Hindlimb muscle (tissue), 1 donor: ENCODE data around the gene ORM1. TPM values are rescaled to one million over a fixed set of nuclear protein-coding genes. Genes with fewer than 3 reads are reported as not detected.
A peak's percentile ranks its signal among the peaks of the same experiment; 100 is the strongest.

Experiments used
- DNase-seq: peaks from one replicate; pipeline ENCODE4 v3.0.0-alpha.2; 2013
- polyA plus RNA-seq: library from polyadenylated mRNA; unstranded; fragments of 120-200 nt; gene quantifications from one replicate; pipeline ENCODE4 v1.2.1, GENCODE V29; 2013; ENCODE audit not compliant: insufficient read length

Gene ORM1
- polyA plus RNA-seq, 1 donor, result 0.30 TPM

- DNase-seq, result no peak
These were observed 35.1 kb upstream of the ORM1 start for GRCh38 chr9:114287763-114288192.

- DNase-seq, result no peak
These were observed 34.5 kb upstream of the ORM1 start for GRCh38 chr9:114288193-114289091.

GRCh38 chr9:114289106-114289505, 33.8 kb upstream of the ORM1 start:
- DNase-seq, result no peak

- no peak for DNase-seq
These were observed 33.1 kb upstream of the ORM1 start for GRCh38 chr9:114289571-114290481.

GRCh38 chr9:114290561-114290986, 32.3 kb upstream of the ORM1 start:
- no peak for DNase-seq

GRCh38 chr9:114291064-114291474, 31.8 kb upstream of the ORM1 start:
- peak; percentile 78 for DNase-seq

- DNase-seq, result no peak
These were observed 30.9 kb upstream of the ORM1 start for GRCh38 chr9:114291886-114292590.

GRCh38 chr9:114294664-114295063, 28.2 kb upstream of the ORM1 start:
- no peak for DNase-seq

- no peak for DNase-seq
These were observed 26.6 kb upstream of the ORM1 start for GRCh38 chr9:114296338-114296737.

GRCh38 chr9:114299286-114300152, 23.4 kb upstream of the ORM1 start:
- DNase-seq, result no peak

GRCh38 chr9:114300153-114300845, 22.6 kb upstream of the ORM1 start:
- DNase-seq, result no peak

- DNase-seq, result no peak
These were observed 21.8 kb upstream of the ORM1 start for GRCh38 chr9:114300846-114301797.

GRCh38 chr9:114301798-114302565, 20.9 kb upstream of the ORM1 start:
- DNase-seq, result no peak

GRCh38 chr9:114302727-114303126, 20.2 kb upstream of the ORM1 start:
- DNase-seq, result no peak

GRCh38 chr9:114303571-114303970, 19.3 kb upstream of the ORM1 start:
- DNase-seq, result no peak

GRCh38 chr9:114303977-114304376, 18.9 kb upstream of the ORM1 start:
- no peak for DNase-seq

GRCh38 chr9:114304416-114305188, 18.3 kb upstream of the ORM1 start:
- no peak for DNase-seq

- DNase-seq, result no peak
These were observed 15.0 kb upstream of the ORM1 start for GRCh38 chr9:114307899-114308267.
